Effector memory CD8-positive, alpha-beta T cell (primary cell): ENCODE results near the gene MYOZ2.
"Not testable (repeated sequence)": the region's sequence is repeated elsewhere in the genome, so short reads cannot be mapped to it uniquely, and the experiment has no call there.

ENCODE experiments used
- ATAC-seq: fragments of 150-1000 bp; cut with Tn5 transposase; replicated peaks from 2 replicates; pipeline ENCODE4 v1.10.0; 2021; ENCODE audit warnings: mild to moderate bottlenecking, moderate library complexity
- DNase-seq, 3 experiments: peaks; one replicate each; pipeline ENCODE4 v3.0.0; 2021
- H3K27ac Mint-ChIP-seq, 2 donors: one replicate each; pipeline ENCODE4 v1.8.0; 2022; ENCODE audit warnings: mild to moderate bottlenecking in 2 of 2, mixed read lengths in 2 of 2, moderate library complexity in 2 of 2
- H3K27me3 Mint-ChIP-seq, 2 donors: one replicate each; pipeline ENCODE4 v1.8.0; 2022; ENCODE audit warnings: mixed read lengths in 2 of 2
- H3K36me3 Mint-ChIP-seq: one replicate; pipeline ENCODE4 v1.8.0; 2022; ENCODE audit warnings: mild to moderate bottlenecking, moderate library complexity, mixed read lengths; ENCODE audit not compliant: insufficient read depth
- H3K4me1 Mint-ChIP-seq, 2 donors: one replicate each; pipeline ENCODE4 v1.8.0; 2022; ENCODE audit warnings: low read depth in 2 of 2, mixed read lengths in 2 of 2
- H3K4me3 Mint-ChIP-seq, 2 donors: one replicate each; pipeline ENCODE4 v1.8.0; 2022; ENCODE audit warnings: mild to moderate bottlenecking in 2 of 2, mixed read lengths in 2 of 2, moderate library complexity in 2 of 2
- H3K9me3 Mint-ChIP-seq, 2 donors: one replicate each; pipeline ENCODE4 v1.8.0; 2022; ENCODE audit warnings: mixed read lengths in 2 of 2

The MYOZ2 gene

GRCh38 chr4:119138046-119138445 is 2.4 kb downstream of the MYOZ2 start:
- DNase-seq, result no peak
- Mint-ChIP-seq H3K27me3 (peaks cover 0 to 7% of the 10 kb centered on the region in 2 donors), H3K9me3 (no peaks in the 10 kb centered on the region), H3K4me3 (no peak overlapping the region), H3K36me3 (no peaks in the 10 kb centered on the region), H3K4me1 (peaks cover 14 to 15% of the 10 kb centered on the region in 2 donors), H3K27ac (no peak overlapping the region)
- ATAC-seq, result no peak

DNA sequence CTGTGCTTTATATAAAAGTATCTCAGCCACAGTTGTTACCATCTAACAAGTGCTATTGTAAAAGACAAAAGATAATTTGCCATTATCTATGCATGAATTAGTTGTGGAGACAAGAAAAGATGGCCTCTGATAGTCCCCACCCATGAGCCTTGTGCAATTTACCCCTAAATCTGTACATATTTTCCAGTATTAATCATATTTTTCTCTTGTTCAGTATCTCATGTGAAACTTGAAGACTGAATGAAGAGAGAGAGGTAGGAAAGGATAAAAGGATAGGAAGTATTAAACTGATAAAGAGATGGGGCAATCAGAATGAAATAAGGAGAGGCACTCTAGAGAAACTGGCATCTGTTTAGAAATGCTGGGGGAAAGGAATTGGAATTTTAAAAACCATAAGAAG is 3.7 kb downstream of the MYOZ2 start:
- H3K27ac Mint-ChIP-seq, result peak overlapping the region; percentile 76 to 84
- peaks cover 14 to 15% of the 10 kb centered on the region in 2 donors for H3K4me1 Mint-ChIP-seq
- ATAC-seq (no peak), DNase-seq (no peak)
- H3K9me3 Mint-ChIP-seq, result no peaks in the 10 kb centered on the region
- H3K36me3 Mint-ChIP-seq, result no peaks in the 10 kb centered on the region
- H3K27me3 Mint-ChIP-seq, result no peaks in the 10 kb centered on the region
- H3K4me3 Mint-ChIP-seq, result peak overlapping the region; percentile 21 to 30

- H3K4me1 Mint-ChIP-seq, result peaks cover 14 to 15% of the 10 kb centered on the region in 2 donors
- ATAC-seq (peak; percentile 26), DNase-seq (no peak)
- no peaks in the 10 kb centered on the region for H3K9me3 Mint-ChIP-seq
- no peaks in the 10 kb centered on the region for H3K36me3 Mint-ChIP-seq
- H3K4me3 Mint-ChIP-seq, result peak overlapping the region; percentile 21 to 30
- H3K27me3 Mint-ChIP-seq, result no peaks in the 10 kb centered on the region
- peak overlapping the region; percentile 76 to 84 for H3K27ac Mint-ChIP-seq
These were observed 4.2 kb downstream of the MYOZ2 start for GRCh38 chr4:119139822-119140252.

GRCh38 chr4:119141283-119141682 is 5.7 kb downstream of the MYOZ2 start:
- ATAC-seq, result not testable (repeated sequence)

DNA sequence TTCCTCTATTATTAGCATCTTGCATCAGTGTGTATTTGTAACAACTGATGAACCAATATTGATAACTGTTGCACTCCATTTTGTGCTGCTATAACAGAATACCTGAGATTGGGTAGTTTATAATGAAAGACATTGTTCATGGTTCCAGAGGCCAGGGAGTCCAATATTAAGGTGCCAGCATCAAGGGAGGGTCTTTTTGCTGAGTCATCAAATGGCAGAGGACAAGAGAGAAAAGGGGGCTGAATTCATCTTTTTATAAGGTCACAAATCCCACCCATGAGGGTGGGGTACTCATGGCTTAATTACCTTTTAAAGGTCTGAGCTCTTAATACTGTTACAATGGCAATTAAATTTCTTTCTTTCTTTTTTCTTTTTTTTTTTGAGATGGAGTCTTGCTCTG is 7.2 kb downstream of the MYOZ2 start:
- Mint-ChIP-seq H3K36me3 (no peaks in the 10 kb centered on the region), H3K4me3 (no peak overlapping the region), H3K27me3 (no peaks in the 10 kb centered on the region), H3K27ac (no peak overlapping the region), H3K9me3 (no peaks in the 10 kb centered on the region), H3K4me1 (peaks cover 11 to 12% of the 10 kb centered on the region in 2 donors)
- DNase-seq, result no peak
- no peak for ATAC-seq

More at GRCh38 chr4:119141283-119141682, 5.7 kb downstream of the MYOZ2 start:
- not testable (repeated sequence) for H3K27me3 Mint-ChIP-seq, H3K36me3 Mint-ChIP-seq, H3K9me3 Mint-ChIP-seq, DNase-seq, H3K4me3 Mint-ChIP-seq
- Mint-ChIP-seq H3K4me1 (peaks cover 14 to 15% of the 10 kb centered on the region in 2 donors), H3K27ac (peak overlapping the region in 1 of 2 donors; percentile 9)

GRCh38 chr4:119143341-119143740 is 7.7 kb downstream of the MYOZ2 start:
- not testable (repeated sequence) for H3K9me3 Mint-ChIP-seq, H3K27me3 Mint-ChIP-seq, H3K36me3 Mint-ChIP-seq, ATAC-seq, DNase-seq, H3K27ac Mint-ChIP-seq, H3K4me3 Mint-ChIP-seq
- H3K4me1 Mint-ChIP-seq, result peaks cover 11 to 12% of the 10 kb centered on the region in 2 donors

- no peak for DNase-seq
- Mint-ChIP-seq H3K9me3 (no peaks in the 10 kb centered on the region), H3K36me3 (no peaks in the 10 kb centered on the region), H3K4me3 (no peak overlapping the region), H3K27ac (no peak overlapping the region), H3K27me3 (peaks cover 8 to 11% of the 10 kb centered on the region in 2 donors), H3K4me1 (no peaks in the 10 kb centered on the region)
- ATAC-seq, result no peak
These were observed 13.5 kb downstream of the MYOZ2 start for GRCh38 chr4:119149110-119149509.

DNA sequence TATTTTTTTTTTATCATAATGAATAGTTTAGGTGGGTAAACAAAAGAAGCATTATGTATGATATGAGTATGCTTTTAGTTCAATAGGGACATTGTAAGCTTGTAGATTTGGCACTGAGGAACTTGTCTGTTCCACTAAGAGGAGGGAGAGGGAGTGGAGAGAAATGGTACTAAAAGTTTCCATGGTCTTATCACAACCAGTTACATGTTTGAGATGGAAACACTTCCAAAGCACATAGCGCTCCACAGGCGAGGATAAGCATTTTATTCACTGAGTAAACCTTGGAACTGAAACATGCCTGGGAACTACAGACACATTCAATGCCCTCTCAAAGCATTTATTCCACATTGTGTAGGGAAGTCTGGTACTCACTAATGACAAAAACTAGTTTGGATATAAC is 15.5 kb downstream of the MYOZ2 start:
- Mint-ChIP-seq H3K27ac (no peak overlapping the region), H3K27me3 (peaks cover 24 to 26% of the 10 kb centered on the region in 2 donors), H3K9me3 (no peaks in the 10 kb centered on the region), H3K4me1 (no peaks in the 10 kb centered on the region), H3K36me3 (no peaks in the 10 kb centered on the region), H3K4me3 (no peak overlapping the region)
- ATAC-seq (no peak), DNase-seq (no peak)

GRCh38 chr4:119152741-119153140 is 17.1 kb downstream of the MYOZ2 start:
- Mint-ChIP-seq H3K4me3 (no peak overlapping the region), H3K9me3 (no peaks in the 10 kb centered on the region), H3K36me3 (no peaks in the 10 kb centered on the region), H3K4me1 (no peaks in the 10 kb centered on the region), H3K27me3 (peaks cover 27 to 29% of the 10 kb centered on the region in 2 donors), H3K27ac (no peak overlapping the region)
- no peak for ATAC-seq
- DNase-seq, result no peak

GRCh38 chr4:119162174-119162573 is 26.5 kb downstream of the MYOZ2 start:
- no peak for ATAC-seq
- Mint-ChIP-seq H3K27ac (no peak overlapping the region), H3K36me3 (no peaks in the 10 kb centered on the region), H3K4me3 (no peak overlapping the region), H3K9me3 (no peaks in the 10 kb centered on the region), H3K4me1 (no peaks in the 10 kb centered on the region), H3K27me3 (peaks cover 12 to 24% of the 10 kb centered on the region in 2 donors)
- no peak for DNase-seq

GRCh38 chr4:119165767-119166166 is 30.1 kb downstream of the MYOZ2 start:
- ATAC-seq, result no peak

GRCh38 chr4:119170195-119170594 is 34.6 kb downstream of the MYOZ2 start:
- Mint-ChIP-seq H3K27me3 (peaks cover 8 to 11% of the 10 kb centered on the region in 2 donors), H3K9me3 (no peaks in the 10 kb centered on the region), H3K36me3 (no peaks in the 10 kb centered on the region), H3K4me1 (no peaks in the 10 kb centered on the region), H3K4me3 (no peak overlapping the region), H3K27ac (no peak overlapping the region)
- DNase-seq (no peak), ATAC-seq (no peak)

More at GRCh38 chr4:119165767-119166166, 30.1 kb downstream of the MYOZ2 start:
- no peak for DNase-seq
- no peaks in the 10 kb centered on the region for H3K4me1 Mint-ChIP-seq
- H3K9me3 Mint-ChIP-seq, result no peaks in the 10 kb centered on the region
- H3K4me3 Mint-ChIP-seq, result no peak overlapping the region
- no peak overlapping the region for H3K27ac Mint-ChIP-seq
- no peaks in the 10 kb centered on the region for H3K36me3 Mint-ChIP-seq
- peaks cover 12 to 24% of the 10 kb centered on the region in 2 donors for H3K27me3 Mint-ChIP-seq

GRCh38 chr4:119172223-119172622 is 36.6 kb downstream of the MYOZ2 start:
- H3K36me3 Mint-ChIP-seq, result no peaks in the 10 kb centered on the region
- no peaks in the 10 kb centered on the region for H3K9me3 Mint-ChIP-seq
- H3K4me3 Mint-ChIP-seq, result no peak overlapping the region
- no peaks in the 10 kb centered on the region for H3K4me1 Mint-ChIP-seq
- no peak for ATAC-seq
- H3K27ac Mint-ChIP-seq, result no peak overlapping the region
- H3K27me3 Mint-ChIP-seq, result peaks cover 10 to 14% of the 10 kb centered on the region in 2 donors
- DNase-seq, result no peak

DNA sequence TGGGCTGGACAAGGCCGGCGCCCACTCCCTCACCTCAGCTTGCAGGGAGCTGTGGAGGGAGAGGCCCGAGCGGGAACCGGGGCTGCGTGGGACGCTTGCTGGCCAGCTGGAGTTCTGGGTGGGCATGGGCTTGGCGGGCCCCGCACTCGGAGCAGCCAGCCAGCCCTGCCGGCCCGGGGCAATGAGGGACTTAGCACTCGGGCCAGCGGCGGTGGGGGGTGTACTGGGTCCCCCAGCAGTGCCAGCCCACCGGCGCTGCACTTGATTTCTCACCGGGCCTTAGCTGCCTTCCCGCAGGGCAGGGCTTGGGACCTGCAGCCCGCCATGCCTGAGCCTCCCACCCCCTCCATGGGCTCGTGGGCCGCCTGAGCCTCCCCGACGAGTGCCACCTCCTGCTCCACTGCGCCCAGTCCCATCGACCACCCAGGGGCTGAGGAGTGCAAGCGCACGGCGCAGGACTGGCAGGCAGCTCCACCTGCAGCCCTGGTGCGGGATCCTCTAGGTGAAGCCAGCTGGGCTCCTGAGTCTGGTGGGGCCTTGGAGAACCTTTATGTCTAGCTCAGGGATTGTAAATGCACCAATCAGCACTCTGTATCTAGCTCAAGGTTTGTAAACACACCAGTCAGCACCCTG is 38.2 kb downstream of the MYOZ2 start:
- not testable (repeated sequence) for H3K4me3 Mint-ChIP-seq, H3K9me3 Mint-ChIP-seq, H3K36me3 Mint-ChIP-seq, ATAC-seq, H3K27ac Mint-ChIP-seq, H3K4me1 Mint-ChIP-seq, DNase-seq
- H3K27me3 Mint-ChIP-seq, result peaks cover 25 to 31% of the 10 kb centered on the region in 2 donors
